Measurements from ENCODE around the gene CDC45. TPM values are rescaled to one million over a fixed set of nuclear protein-coding genes. Genes with fewer than 3 reads are reported as not detected.
A peak's percentile ranks its signal among the peaks of the same experiment; 100 is the strongest.

CDC45 gene
- total RNA-seq (2022) (41.7 and 44.6 TPM in 2 replicates), Bru-seq, nascent RNA (percentile 72 among the genes with signal in this experiment), BruChase-seq, experiment 1, labeled RNA remaining after a 2-hour chase (percentile 73 among the genes with signal in this experiment), BruChase-seq, experiment 2, labeled RNA remaining after a 6-hour chase (percentile 70 among the genes with signal in this experiment)
- long read RNA-seq, transcript CDC45-201 (19 exons, 1,976 nt), result major isoform, 50 of 90 reads
- long read RNA-seq, partial matches to known transcripts, result 11 of 90 reads
- long read RNA-seq, other reads (novel, unspliced or antisense), result 22 of 90 reads

- Mint-ChIP-seq H3K36me3 (ENCODE audit: insufficient read depth, unreplicated experiment) (peaks cover 52% of the 10 kb centered on the region), H3K27ac (ENCODE audit: unreplicated experiment) (peak within 1 kb of the TSS; percentile 100), H3K27me3 (ENCODE audit: insufficient read depth, unreplicated experiment) (no peaks in the 10 kb centered on the region), H3K9me3 (ENCODE audit: unreplicated experiment) (no peaks in the 10 kb centered on the region), H3K4me3 (ENCODE audit: unreplicated experiment) (peak within 1 kb of the TSS; percentile 95), H3K4me1 (ENCODE audit: low read depth, unreplicated experiment) (peaks cover 23% of the 10 kb centered on the region)
- Histone ChIP-seq H3K36me3 (ENCODE audit: control insufficient read depth, insufficient read depth, low read length) (0 out of 2 replicates have a peak, but pooled peaks cover 2% of the 10 kb centered on the region), H3K4me1 (peaks cover 6% of the 10 kb centered on the region; the same call in 1 of the 2 replicates), H3K4me3 (ENCODE audit: low read depth, low read length) (peak within 1 kb of the TSS; percentile 96), H3K27me3 (replicated peaks; ENCODE audit: control insufficient read depth, insufficient read depth, low read length) (no peaks in the 10 kb centered on the region), H3K9me3 (no peaks in the 10 kb centered on the region)
- intact Hi-C loops (cut with micrococcal nuclease; ENCODE audit: unreplicated experiment), result loop anchor here (1.0 to 10.0 kb wide), 4 partner anchors 32 to 302 kb away; partner anchors contain the start of genes C22orf39, MRPL40 and SLC25A1
- peak; percentile 95 to 97 for DNase-seq
- POLR2A ChIA-PET, result interaction anchor here (0.7 to 1.0 kb wide), 10 partner anchors 16 to 301 kb away, joined by 3 to 10 read pairs (median 4); partner anchors contain the start of genes C22orf39, MRPL40 and SLC25A1
- CTCF ChIA-PET, result interaction anchor here (0.9 to 1.5 kb wide), 3 partner anchors 150 to 300 kb away, joined by 3 to 6 read pairs (median 3); no protein-coding TSS in a partner anchor
- no TSS peak for BruUV-seq (replicated peaks)
- no peak for TF ChIP-seq CTCF (IDR thresholded peaks at IDR 0.05; ENCODE audit: insufficient read depth in 1 of 2, low read depth in 1 of 2, low read length in 1 of 2, severe bottlenecking in 1 of 2, unreplicated experiment in 1 of 2)
These were observed at the start of gene CDC45 for GRCh38 chr22:19479355-19480172. TSS of gene CDC45 (plus strand) at chr22:19479920. CDS start at chr22:19479969, 49 bp downstream.

GRCh38 chr22:19429950-19430889 lies 49.5 kb upstream of the CDC45 start:
- peaks cover 31% of the 10 kb centered on the region for H3K36me3 Mint-ChIP-seq (ENCODE audit: insufficient read depth, unreplicated experiment)
- H3K27me3 Mint-ChIP-seq (ENCODE audit: insufficient read depth, unreplicated experiment), result no peaks in the 10 kb centered on the region
- H3K27ac Mint-ChIP-seq (ENCODE audit: unreplicated experiment), result peak overlapping the region; percentile 85
- no peak for DNase-seq
- no peaks in the 10 kb centered on the region for H3K9me3 Mint-ChIP-seq (ENCODE audit: unreplicated experiment)
- intact Hi-C loops (cut with micrococcal nuclease; ENCODE audit: unreplicated experiment), result no loop called here
- no TSS peak for BruUV-seq (replicated peaks)
- CTCF ChIA-PET, result no interaction called here
- no peak for TF ChIP-seq CTCF (IDR thresholded peaks at IDR 0.05; ENCODE audit: insufficient read depth in 1 of 2, low read depth in 1 of 2, low read length in 1 of 2, severe bottlenecking in 1 of 2, unreplicated experiment in 1 of 2)
- Histone ChIP-seq H3K27me3 (replicated peaks; ENCODE audit: control insufficient read depth, insufficient read depth, low read length) (no peaks in the 10 kb centered on the region), H3K36me3 (ENCODE audit: control insufficient read depth, insufficient read depth, low read length) (no peaks in the 10 kb centered on the region; the same call in 1 of the 2 replicates), H3K9me3 (no peaks in the 10 kb centered on the region), H3K4me1 (peaks cover 9% of the 10 kb centered on the region; the same call in 1 of the 2 replicates), H3K4me3 (ENCODE audit: low read depth, low read length) (peak overlapping the region; percentile 64)
- H3K4me3 Mint-ChIP-seq (ENCODE audit: unreplicated experiment), result peak overlapping the region; percentile 80
- POLR2A ChIA-PET, result interaction anchor here (0.6 kb wide), 1 partner anchor 1065 kb away, joined by 6 read pairs; the partner anchor contains the start of gene KLHL22
- H3K4me1 Mint-ChIP-seq (ENCODE audit: low read depth, unreplicated experiment), result peaks cover 8% of the 10 kb centered on the region
